Pancreas (tissue), 10 donors: ENCODE measurements around the gene TFIP11. TPM values are rescaled to one million over a fixed set of nuclear protein-coding genes. Genes with fewer than 3 reads are reported as not detected.

Source experiments
- ATAC-seq, 4 donors: fragments of 200-7000 bp; cut with Tn5 transposase; one replicate each; pipeline versions ENCODE4 v1.8.0 to v1.9.1; 2020; ENCODE audit warnings: mild to moderate bottlenecking in 4 of 4, moderate library complexity in 4 of 4
- DNase-seq, 6 donors: peaks; one replicate each; pipeline ENCODE4 v3.0.0-alpha.2; 2020
- FAIRE-seq: peaks from 2 replicates; lab custom pipeline; 2012; peaks lifted over from hg19 to GRCh38; lab: Jason Lieb, UNC
- H3K27ac ChIP-seq, 4 donors: fragments of 200-600 bp; sonication (generic); 1 replicate in 3 of 4; 2 replicates in 1 of 4; pipeline versions ENCODE4 v1.5.0 to v1.8.0; 2020
- H3K27me3 ChIP-seq, 4 donors: fragments of 200-600 bp; one replicate each; pipeline ENCODE4 v1.8.0; 2021
- H3K36me3 ChIP-seq, 3 donors: fragments of 200-600 bp; sonication (generic) in 1 of 3; one replicate each; pipeline versions ENCODE4 v1.5.0 to v1.8.0; 2020 to 2021
- H3K4me1 ChIP-seq, 3 donors: fragments of 200-600 bp; one replicate each; pipeline ENCODE4 v1.8.0; 2021
- H3K4me3 ChIP-seq, 4 donors: fragments of 200-600 bp; sonication (generic) in 2 of 4; one replicate each; pipeline versions ENCODE4 v1.5.0 to v1.8.0; 2020 to 2021
- H3K9me3 ChIP-seq, 4 donors: fragments of 200-600 bp; one replicate each; pipeline ENCODE4 v1.8.0; 2021
- CTCF ChIP-seq, 4 donors: fragments of 200-600 bp; sonication (generic) in 3 of 4; IDR thresholded peaks; one replicate each; pipeline versions ENCODE4 v1.5.0 to v1.8.0; 2021; ENCODE audit warnings: antibody characterized with exemption in 4 of 4
- WGBS, 2 donors: extraction: QIAGEN DNeasy Blood & Tissue Kit; methylation state at CpG; one replicate each; pipeline ENCODE4 v1.1.7; 2013; 5-methylcytosine and 5-hydroxymethylcytosine counted together
- intact Hi-C, 3 donors: fragments of 100-400 bp; cut with DNase I; formaldehyde crosslinking; loops; one replicate each; pipeline versions ENCODE4 v1.11.1 to v1.14.2; 2022
- polyA plus RNA-seq, 2 donors: library from polyadenylated mRNA; stranded (reverse); fragments of 200-250 nt; gene quantifications; one replicate each; pipeline ENCODE4 v1.2.3, GENCODE V29; 2013
- total RNA-seq, 6 donors: library from RNA; stranded (reverse); fragmentation: NEBNext Ultra II Directional in 4 of 6; extraction: Animal tissue kit (Norgen Biotek cat#: 25700) in 4 of 6; gene quantifications; one replicate each; pipeline versions ENCODE4 v1.2.1 to v1.2.4, GENCODE V29; 2021 to 2023
- donor health status: healthy with polysubstance abuse.
- donor health status: DM: no; HTN: no; CAD: no; lungs with moderate emphysema.
- donor health status: DM: no; HTN: no; CAD: no.
- donor health status: control.
- donor health status: control.
- donor health status: Bipolar disorder and iron deficiency.
- donor health status: DM: yes; HTN: yes; CAD: no.
- donor health status: DM: no; HTN: no; CAD: no.
- donor health status: DM: no; HTN: no; CAD: no.
- donor health status: DM: yes; HTN: yes; CAD: no.

Gene TFIP11
- total and polyA plus RNA-seq, 8 donors: 11.0 to 26.7 (median 17.6) TPM

- 77 to 79% methylated on average over 4 of the region's 4 CpGs for WGBS, 2 donors
- ATAC-seq (no peak), DNase-seq (no peak), FAIRE-seq (no peak)
- Histone ChIP-seq H3K9me3 (no peaks in the 10 kb centered on the region), H3K4me3 (no peak overlapping the region), H3K27me3 (no peaks in the 10 kb centered on the region), H3K4me1 (peaks cover 10 to 28% (median 19%) of the 10 kb centered on the region in 3 donors), H3K36me3 (peaks cover 0 to 14% (median 0%) of the 10 kb centered on the region in 3 donors), H3K27ac (no peak overlapping the region)
- no peak for TF ChIP-seq CTCF (IDR thresholded peaks at IDR 0.05)
- intact Hi-C loops: no loop called here
Observed at GRCh38 chr22:26547837-26548236, 35.6 kb upstream of the TFIP11 start.

- intact Hi-C loops: no loop called here
- DNase-seq (no peak), ATAC-seq (no peak), FAIRE-seq (no peak)
- TF ChIP-seq CTCF (IDR thresholded peaks at IDR 0.05): no peak
- Histone ChIP-seq H3K4me1 (peaks cover 10 to 28% (median 19%) of the 10 kb centered on the region in 3 donors), H3K36me3 (peaks cover 0 to 18% (median 0%) of the 10 kb centered on the region in 3 donors), H3K27me3 (no peaks in the 10 kb centered on the region), H3K9me3 (no peaks in the 10 kb centered on the region), H3K4me3 (no peak overlapping the region), H3K27ac (no peak overlapping the region)
- 51 to 58% methylated on average over 7 of the region's 7 CpGs for WGBS, 2 donors
Observed at GRCh38 chr22:26547426-26547825, 35.2 kb upstream of the TFIP11 start.

GRCh38 chr22:26546282-26546681 lies 34.0 kb upstream of the TFIP11 start:
- no peak for DNase-seq
- no peak overlapping the region for H3K4me3 ChIP-seq
- no peak for ATAC-seq
- 47 to 65% methylated on average over 5 of the region's 5 CpGs for WGBS, 2 donors
- no peak for FAIRE-seq
- H3K4me1 ChIP-seq: peaks cover 10 to 18% (median 17%) of the 10 kb centered on the region in 3 donors
- H3K27ac ChIP-seq: no peak overlapping the region
- intact Hi-C loops: no loop called here
- no peak for TF ChIP-seq CTCF (IDR thresholded peaks at IDR 0.05)
- peaks cover 0 to 29% (median 0%) of the 10 kb centered on the region in 3 donors for H3K36me3 ChIP-seq
- no peaks in the 10 kb centered on the region for H3K9me3 ChIP-seq
- H3K27me3 ChIP-seq: no peaks in the 10 kb centered on the region

GRCh38 chr22:26545827-26546226 lies 33.6 kb upstream of the TFIP11 start:
- no peak for TF ChIP-seq CTCF (IDR thresholded peaks at IDR 0.05)
- 63 to 72% methylated on average over 5 of the region's 5 CpGs for whole genome bisulfite sequencing, 2 donors
- DNase-seq (no peak), ATAC-seq (no peak), FAIRE-seq (no peak)
- Histone ChIP-seq H3K9me3 (no peaks in the 10 kb centered on the region), H3K4me3 (no peak overlapping the region), H3K36me3 (peaks cover 2 to 32% (median 4%) of the 10 kb centered on the region in 3 donors), H3K27me3 (no peaks in the 10 kb centered on the region), H3K27ac (peak overlapping the region in 1 of 4 donors; percentile 13), H3K4me1 (peaks cover 8 to 14% (median 12%) of the 10 kb centered on the region in 3 donors)
- intact Hi-C loops: no loop called here

- Histone ChIP-seq H3K4me3 (no peak overlapping the region), H3K9me3 (no peaks in the 10 kb centered on the region), H3K36me3 (peaks cover 2 to 37% (median 8%) of the 10 kb centered on the region in 3 donors), H3K27me3 (no peaks in the 10 kb centered on the region), H3K27ac (peak overlapping the region in 3 of 4 donors; percentile 4 to 13 (median 12)), H3K4me1 (peaks cover 4 to 11% (median 9%) of the 10 kb centered on the region in 3 donors)
- DNase-seq (no peak), ATAC-seq (no peak), FAIRE-seq (no peak)
- TF ChIP-seq CTCF (IDR thresholded peaks at IDR 0.05): no peak
- intact Hi-C loops: no loop called here
- 37 to 43% methylated on average over 2 of the region's 2 CpGs for WGBS, 2 donors
Observed at GRCh38 chr22:26545385-26545784, 33.1 kb upstream of the TFIP11 start.
